HG02943 (cell line): ENCODE results near the gene P4HA3.

Experiments
- ATAC-seq: cut with Tn5 transposase; IDR thresholded peaks from one replicate; pipeline ENCODE4 v1.9.1; 2021; ENCODE audit warnings: mild to moderate bottlenecking, low read depth, moderate library complexity; ENCODE audit not compliant: unreplicated experiment

P4HA3 gene

GRCh38 chr11:74269161-74269811, 42.2 kb downstream of the P4HA3 start:
- ATAC-seq, result no peak

DNA sequence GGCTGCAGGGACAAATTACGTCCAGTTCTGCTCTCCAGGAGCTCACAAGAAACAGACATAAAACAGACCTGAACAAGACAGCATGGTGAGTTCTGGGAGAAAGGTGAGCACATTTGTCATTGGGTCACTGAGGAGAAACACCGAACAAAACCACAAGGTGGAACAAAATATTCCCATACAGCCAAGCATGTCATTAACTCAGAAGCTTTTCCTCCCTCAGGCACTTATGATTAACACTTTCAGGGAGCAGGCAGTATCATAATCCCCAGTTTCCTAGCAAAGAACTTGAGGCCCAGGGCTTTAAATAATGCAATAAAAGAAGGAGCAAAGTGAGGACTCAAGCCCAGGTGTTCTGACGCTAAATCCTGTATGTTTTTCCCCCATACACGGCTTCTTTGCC, 43.0 kb downstream of the P4HA3 start:
- ATAC-seq, result no peak

DNA sequence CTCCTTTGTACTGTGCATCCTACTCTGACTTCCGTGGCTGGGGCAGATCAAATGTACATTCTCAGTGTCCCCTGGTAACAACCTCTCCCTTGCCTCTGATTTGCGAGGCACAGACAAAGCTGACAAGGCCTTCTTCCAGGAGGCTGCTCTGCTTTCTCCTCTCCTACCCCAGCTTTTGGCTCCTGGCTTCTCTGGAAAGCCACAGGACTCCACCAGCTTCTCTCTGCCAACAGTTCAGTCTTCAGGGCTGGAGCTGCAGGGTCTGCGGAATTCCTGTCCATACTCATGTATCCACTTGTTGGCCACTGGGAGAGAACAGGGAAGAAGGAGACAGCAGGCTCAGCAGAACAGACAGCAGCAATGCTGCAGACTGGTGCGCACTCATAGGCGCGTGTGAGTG, 44.4 kb downstream of the P4HA3 start:
- no peak for ATAC-seq

- ATAC-seq, result no peak
These were observed 46.2 kb downstream of the P4HA3 start for GRCh38 chr11:74265256-74265655.

GRCh38 chr11:74262725-74263124, 48.7 kb downstream of the P4HA3 start:
- ATAC-seq, result no peak

DNA sequence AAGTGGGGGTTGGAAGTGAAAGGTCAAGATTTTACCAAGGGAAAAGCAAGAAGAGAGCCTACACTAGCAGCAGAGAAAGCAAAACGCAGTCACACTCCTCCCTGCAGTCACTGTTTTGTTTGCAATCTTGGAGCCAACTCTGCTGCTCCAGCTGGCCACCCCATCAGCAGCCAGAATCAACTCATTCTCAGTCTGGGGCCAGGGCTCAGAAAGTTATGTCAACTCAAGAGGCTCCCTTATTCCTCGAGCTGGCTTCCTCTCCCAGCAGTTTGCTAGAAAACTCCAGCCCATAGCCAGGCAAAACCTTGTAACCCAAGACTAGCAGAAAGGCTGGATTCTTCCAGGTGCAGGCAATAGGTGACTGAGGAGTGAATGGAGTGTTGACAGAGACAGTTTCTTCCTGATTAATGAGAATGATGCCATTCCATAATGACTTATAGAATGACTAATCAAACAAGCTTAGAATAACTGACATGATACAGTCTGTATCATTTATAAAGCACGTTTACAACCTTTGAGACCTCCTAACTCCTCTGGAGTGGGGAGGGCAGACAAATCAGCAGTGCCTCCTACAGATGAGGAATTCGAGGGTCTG, 53.4 kb downstream of the P4HA3 start:
- ATAC-seq, result no peak

DNA sequence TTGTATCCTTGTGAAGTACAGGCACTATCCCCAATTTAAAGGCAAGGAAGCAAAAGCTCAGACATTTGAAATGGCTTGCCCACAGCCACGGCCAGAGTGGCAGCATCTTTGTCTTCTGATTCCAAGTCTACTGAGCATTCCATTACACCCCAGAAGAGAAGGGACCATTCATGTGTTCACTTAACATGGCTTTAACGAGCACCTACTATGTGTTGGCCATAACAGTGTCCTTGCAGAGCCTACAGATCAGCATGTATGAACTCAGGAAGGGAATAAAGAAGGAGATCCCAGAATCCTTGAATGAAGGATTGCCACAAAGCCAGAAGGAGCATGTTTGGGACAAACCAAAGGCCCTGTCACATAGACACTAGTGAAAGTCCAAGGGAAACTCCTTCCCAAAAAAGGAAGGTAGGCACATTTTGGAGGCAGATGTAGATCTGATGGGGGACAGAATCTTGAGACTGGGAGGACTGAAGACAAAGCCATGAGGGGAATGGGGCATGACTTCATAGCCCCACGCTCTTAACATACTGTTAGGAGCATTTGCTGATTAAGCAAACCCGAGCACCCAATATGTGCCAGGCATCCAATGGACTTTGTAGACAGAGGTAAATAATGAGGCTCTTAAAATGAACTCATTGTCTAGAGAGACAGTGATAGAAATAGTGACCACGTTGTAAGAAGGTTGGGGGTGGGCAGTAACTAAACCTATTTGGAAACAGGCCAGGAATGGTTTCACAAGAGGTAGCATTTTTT, 54.9 kb downstream of the P4HA3 start:
- ATAC-seq, result no peak

DNA sequence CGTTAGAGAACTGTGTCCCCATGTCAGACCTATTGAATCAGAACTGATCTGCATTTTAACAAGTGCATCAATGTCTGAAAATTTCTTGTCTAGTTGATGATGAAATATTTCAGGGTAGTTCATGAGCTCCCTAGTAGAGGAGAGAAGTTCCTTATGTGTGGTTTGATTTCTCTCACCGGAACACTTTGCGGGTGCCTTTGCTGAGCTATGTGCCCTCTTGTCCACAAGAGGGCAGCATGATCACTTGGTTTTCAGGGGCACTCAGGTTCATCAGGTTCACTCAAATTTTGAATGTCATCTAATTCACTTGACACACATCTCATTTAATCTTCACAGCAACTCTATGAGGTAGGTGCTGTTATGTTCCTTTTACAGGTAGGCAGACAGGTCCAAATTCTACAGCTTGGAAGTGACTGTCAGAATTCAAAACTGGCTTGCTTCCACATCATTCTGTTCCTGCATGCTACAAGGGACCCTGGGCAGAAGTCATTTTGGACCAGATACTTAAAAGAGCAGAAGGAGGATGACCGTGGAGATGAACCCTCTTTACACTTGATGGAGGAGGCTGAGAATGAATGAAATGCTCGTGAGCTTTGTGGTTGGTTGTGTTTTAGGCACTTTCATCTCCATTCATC, 55.6 kb downstream of the P4HA3 start:
- ATAC-seq, result no peak

GRCh38 chr11:74253361-74253760, 58.1 kb downstream of the P4HA3 start:
- no peak for ATAC-seq

DNA sequence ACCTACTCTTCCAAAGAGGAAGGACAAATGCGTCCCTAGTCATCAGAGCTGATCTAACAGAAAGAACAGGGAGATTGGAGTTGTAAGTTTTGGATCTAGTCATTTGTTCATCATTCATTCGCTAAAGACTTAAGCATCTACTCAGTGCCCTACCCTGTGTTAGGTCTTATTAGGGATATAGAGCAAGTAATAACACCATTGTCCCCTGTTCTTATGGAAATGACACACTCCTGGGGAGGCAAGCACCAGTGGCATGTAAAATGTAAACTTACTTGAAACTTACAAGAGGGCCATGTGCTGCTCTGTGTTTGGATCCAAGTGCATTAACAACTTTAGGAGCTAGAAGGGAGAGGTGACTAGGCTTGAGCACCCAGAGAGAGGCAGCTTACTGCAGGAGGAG, 61.9 kb downstream of the P4HA3 start:
- no peak for ATAC-seq

GRCh38 chr11:74248469-74248868, 63.0 kb downstream of the P4HA3 start:
- no peak for ATAC-seq

DNA sequence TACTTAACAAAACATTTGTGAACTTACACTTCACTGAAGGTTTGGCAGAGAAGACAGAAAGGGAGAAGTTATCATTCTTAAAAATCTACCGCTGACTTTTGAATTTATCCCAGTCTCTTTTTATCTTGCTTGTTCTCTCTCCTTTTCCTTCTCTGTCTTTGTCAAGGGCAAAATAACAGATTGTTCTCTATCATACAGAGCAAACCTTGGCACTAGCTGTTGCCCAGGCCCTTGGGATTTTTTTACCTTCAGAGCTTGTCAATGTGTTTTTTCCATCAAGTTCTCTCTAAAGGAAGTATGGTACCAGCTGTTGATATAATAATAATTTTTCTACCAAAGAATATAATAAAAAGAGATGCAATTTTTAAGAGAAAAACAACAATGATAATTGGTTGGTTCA, 73.2 kb downstream of the P4HA3 start:
- ATAC-seq, result no peak

DNA sequence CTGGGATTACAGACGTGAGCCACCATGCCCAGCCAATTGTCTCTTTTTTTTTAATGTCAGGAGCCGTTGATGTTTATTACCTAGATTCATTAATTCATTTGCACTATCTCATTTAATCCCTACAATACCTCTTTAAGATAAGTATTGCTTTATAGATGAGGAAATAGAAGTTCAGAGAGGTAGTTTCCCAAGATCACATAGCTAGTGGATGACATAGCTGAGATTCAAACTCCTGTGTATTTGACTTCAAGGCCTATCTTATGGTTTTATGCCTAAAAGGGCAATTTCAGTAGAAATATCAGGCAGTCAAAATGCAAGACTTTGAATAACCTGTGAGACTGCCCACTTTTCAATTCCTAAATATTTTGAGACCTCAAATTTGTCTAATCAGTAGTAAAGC, 73.9 kb downstream of the P4HA3 start:
- no peak for ATAC-seq

- ATAC-seq, result no peak
These were observed 76.3 kb downstream of the P4HA3 start for GRCh38 chr11:74235121-74235520.

DNA sequence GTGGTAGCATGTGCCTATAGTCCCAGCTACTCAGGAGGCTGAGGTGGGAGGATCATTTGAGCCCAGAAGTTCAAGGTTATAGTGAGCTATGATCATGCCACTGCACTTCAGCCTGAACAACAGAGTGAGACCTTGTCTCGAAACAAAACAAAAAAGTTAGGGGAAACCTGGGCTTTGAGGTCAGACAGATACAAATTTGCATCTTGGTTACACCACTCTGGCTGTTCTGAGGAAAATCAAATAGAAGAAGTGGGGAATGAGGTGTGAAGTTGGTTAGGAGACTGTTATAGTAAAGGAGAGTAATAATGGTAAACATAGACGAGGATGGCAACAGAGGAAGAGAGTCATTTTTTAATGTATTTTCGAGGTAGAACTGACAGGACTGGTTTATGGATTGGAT, 77.8 kb downstream of the P4HA3 start:
- no peak for ATAC-seq

GRCh38 chr11:74232311-74232950, 79.0 kb downstream of the P4HA3 start:
- ATAC-seq, result no peak

DNA sequence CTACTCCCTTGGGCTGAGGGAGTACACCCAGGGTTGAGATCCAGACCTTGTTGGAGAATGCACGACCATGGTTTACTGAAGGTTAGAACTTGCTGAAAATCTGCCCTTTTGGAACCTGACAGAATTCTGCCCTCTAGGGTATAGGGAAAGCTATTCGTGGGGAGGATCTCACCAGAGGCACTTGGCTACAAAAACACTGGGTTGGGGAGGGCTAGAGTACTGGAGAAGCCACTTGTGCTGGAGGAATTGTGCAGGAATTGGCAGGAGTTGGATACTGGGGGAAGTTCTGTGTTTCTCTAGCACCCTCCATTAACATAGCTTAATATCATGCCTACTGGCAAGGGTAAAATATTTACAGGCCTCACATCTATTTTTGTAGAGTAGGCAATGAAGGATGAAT, 84.5 kb downstream of the P4HA3 start:
- ATAC-seq, result no peak

GRCh38 chr11:74225565-74225964, 85.9 kb downstream of the P4HA3 start:
- no peak for ATAC-seq

- no peak for ATAC-seq
These were observed 89.6 kb downstream of the P4HA3 start for GRCh38 chr11:74221816-74222215.

DNA sequence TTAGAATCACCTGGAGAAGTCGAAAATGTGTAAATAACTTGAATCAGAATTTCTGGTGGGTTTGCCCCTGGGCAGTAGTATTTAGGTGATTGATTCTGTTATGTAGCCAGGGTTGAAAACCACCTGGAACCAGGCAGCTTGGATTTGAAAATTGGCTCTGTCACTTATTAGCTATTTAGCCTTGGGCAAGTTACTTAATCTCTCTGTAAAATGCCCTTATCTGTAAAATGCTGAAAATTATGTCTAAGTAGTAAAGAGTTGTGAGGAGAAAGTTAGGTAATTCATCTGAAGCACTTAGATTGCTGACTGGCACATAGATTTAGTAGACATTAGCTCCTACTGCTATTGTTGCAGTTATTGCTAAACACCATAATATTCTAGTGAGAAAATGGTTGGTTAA, 91.1 kb downstream of the P4HA3 start:
- no peak for ATAC-seq
